HG02678 (cell line): ENCODE measurements around the gene CS.
"Not testable (repeated sequence)": the region's sequence is repeated elsewhere in the genome, so short reads cannot be mapped to it uniquely, and the experiment has no call there.

Experiments
- ATAC-seq: cut with Tn5 transposase; IDR thresholded peaks from one replicate; pipeline ENCODE4 v1.9.1; 2021; ENCODE audit warnings: mild to moderate bottlenecking, moderate library complexity; ENCODE audit not compliant: unreplicated experiment

The CS gene

GRCh38 chr12:56282579-56282978 is 17.6 kb downstream of the CS start:
- no peak for ATAC-seq

GRCh38 chr12:56282030-56282429 is 18.1 kb downstream of the CS start:
- no peak for ATAC-seq

DNA sequence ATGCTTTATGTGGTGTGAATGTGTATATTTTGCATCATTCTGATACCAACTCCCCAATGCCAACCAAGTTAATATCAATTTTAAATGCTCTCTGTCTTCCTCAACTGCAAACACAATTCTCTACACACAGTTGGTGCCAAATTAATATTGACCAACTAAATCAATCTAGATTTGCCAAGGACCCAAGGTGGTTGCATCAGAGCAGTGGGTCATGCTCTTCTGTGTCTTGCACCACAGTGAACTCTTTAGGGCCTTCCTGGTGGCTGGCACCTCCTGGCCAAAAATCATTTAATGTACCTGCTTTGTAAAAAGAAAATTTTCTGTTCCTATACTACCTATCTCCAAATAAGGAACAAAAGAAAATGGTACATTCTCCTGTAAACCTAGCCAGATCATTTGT is 19.3 kb downstream of the CS start:
- ATAC-seq = no peak

DNA sequence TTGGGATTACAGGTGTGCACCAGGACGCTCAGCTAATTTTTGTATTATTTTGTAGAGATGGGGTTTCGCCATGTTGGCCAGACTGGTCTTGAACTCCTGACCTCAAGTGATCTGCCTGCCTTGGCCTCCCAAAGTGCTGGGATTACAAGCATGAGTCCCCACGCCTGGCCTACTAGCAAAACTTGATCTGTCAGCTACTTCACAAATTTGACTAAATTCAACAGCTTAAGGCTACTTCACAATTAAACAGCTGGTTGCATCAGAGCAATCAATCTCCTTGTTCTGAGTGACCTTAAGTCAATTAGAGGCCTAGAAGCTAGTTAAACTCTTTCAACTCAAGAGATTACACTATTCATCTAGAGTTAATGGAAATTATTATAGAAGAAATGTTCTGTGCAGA is 21.2 kb downstream of the CS start:
- no peak for ATAC-seq

DNA sequence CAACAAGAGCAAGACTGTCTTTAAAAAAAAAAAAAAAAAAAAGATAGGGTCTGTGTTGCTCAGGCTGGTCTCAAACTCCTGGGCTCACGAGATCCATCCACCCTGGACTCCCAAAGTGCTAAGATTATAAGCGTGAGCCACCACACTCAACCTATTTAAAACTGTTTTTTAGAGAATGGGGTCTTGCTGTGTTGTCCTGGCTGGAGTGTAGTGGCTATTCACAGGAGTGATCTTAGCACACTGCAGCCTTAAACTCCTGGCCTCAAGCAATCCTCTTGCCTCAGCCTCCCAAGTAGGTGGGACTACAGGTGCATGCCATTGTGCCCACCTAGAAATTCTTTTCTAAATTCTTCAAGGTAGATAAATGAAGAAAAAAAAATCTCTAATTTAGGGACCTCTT is 25.8 kb downstream of the CS start:
- ATAC-seq = no peak

- not testable (repeated sequence) for ATAC-seq
These were observed 27.7 kb downstream of the CS start for GRCh38 chr12:56272468-56272867.

- ATAC-seq = no peak
These were observed 29.1 kb downstream of the CS start for GRCh38 chr12:56271031-56271430.

- ATAC-seq = peak; percentile 14
These were observed 32.6 kb downstream of the CS start for GRCh38 chr12:56267443-56268071.

GRCh38 chr12:56266693-56267442 is 33.3 kb downstream of the CS start, which contains the start of gene COQ10A:
Gene COQ10A, plus strand, starts transcription at chr12:56266942. Its CDS starts 177 bp downstream, at chr12:56267119.
- peak; percentile 95 for ATAC-seq

- not testable (repeated sequence) for ATAC-seq
These were observed 34.0 kb downstream of the CS start for GRCh38 chr12:56266068-56266692.

- ATAC-seq = not testable (repeated sequence)
These were observed 37.2 kb downstream of the CS start for GRCh38 chr12:56262955-56263354.

- no peak for ATAC-seq
These were observed 38.5 kb downstream of the CS start for GRCh38 chr12:56261503-56262232.

DNA sequence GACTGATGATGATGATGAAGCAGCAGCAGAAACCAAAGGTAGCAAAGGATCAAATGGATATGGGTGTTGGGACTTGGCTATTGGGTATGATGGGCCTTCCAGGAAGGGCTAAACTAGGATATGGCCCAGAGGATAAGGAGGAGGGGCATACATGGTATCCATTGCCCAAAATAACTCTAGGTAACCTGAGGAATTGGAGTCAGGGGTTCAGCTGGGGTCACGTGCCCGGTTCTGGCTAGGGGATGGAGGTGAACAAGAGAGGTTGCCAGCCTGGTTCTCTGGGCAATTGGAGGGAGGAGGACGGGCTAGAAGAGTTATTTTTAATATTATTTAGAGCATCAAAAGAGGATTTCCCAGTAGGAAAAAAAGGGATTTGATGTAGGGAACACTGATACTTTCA is 39.2 kb downstream of the CS start:
- ATAC-seq = no peak

GRCh38 chr12:56260380-56260779 is 39.8 kb downstream of the CS start:
- no peak for ATAC-seq

DNA sequence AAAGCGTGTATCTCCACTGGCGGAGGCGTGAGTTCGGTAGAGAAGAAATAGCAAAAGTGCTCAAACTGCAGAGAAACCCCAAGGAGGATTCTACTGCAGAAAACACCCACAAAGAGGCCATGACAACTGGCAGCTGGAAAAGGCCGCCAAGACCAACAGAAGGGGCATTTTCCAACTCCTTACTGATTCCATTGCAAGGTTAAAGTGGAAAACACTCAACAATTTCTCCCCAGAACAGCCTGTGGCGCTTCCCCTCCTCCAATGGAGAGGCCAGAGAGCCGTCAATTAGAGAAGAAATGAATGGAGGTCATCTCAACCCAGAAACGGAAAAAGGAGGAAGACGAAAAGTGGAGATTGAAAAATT is 41.3 kb downstream of the CS start:
- ATAC-seq = no peak

DNA sequence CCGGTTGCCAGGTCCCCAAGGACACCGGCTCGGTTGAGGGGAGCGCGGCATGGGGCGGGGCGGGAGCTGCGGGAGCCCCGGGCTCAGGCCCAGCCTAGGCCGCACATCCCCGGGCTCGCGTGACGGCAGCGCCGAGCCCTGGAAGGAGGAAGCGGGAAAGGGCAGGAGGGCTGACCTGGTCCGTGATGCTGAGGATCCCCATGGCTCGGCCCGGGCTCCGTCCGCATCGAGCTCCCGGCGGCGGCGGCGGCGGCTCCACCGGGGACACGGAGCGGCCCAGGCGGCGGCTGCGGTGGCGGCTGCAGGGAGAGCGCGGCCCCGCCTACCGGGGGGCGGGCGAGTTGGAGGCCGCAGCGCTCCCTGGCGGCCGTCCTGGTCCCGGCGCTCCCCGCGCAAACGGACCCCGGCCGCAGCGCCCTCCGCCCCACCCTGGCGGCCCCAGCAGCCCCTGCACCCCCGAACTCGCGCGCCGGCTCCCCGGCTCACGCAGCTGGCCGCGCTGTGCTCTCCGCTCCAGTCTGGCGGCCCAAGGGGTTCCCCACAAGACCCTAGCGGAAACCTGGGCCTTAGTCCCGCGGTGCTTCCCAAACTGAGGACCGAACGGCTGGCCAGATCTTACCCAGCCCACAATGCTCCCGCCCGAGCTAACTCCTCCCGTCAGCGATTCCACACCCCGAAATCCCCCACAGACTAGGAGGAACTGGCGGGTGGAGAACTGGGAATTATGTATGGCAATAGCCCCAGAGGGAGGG is 41.9 kb downstream of the CS start, which contains the start of gene ANKRD52:
TSS of gene ANKRD52 (minus strand) at position 317 of the 752 bp plus-strand sequence. CDS start at position 202, 115 bp downstream.
- peak; percentile 89 for ATAC-seq

DNA sequence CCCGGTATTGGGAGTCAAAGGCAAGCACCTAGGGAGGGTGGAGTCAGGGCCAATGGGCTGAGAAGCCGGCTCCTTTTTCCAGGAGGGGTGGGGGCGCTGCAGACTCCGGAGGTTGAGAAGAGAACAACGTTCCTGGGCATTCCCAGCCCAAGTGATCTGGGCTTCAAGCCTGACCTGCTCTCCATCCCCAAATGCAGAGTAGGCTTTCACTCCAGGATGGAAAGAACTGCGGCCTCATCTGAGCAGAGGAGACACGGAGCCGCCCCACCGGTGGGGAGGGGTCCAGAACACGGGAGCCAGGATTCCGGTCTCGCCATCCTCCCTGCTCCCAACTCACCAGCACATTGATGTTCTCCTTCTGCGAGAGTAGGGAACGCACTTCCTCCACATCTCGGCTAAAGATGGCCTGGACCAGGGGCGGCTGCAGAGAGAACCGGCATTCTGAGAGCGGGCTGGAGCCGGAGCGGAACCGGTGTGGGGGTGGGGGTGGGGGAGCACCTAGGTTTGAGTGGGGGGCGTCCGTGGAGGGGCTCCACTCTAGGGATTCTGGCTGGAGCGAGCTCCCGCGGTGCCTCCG is 42.6 kb downstream of the CS start:
- no peak for ATAC-seq

GRCh38 chr12:56257071-56257470 is 43.1 kb downstream of the CS start:
- no peak for ATAC-seq

DNA sequence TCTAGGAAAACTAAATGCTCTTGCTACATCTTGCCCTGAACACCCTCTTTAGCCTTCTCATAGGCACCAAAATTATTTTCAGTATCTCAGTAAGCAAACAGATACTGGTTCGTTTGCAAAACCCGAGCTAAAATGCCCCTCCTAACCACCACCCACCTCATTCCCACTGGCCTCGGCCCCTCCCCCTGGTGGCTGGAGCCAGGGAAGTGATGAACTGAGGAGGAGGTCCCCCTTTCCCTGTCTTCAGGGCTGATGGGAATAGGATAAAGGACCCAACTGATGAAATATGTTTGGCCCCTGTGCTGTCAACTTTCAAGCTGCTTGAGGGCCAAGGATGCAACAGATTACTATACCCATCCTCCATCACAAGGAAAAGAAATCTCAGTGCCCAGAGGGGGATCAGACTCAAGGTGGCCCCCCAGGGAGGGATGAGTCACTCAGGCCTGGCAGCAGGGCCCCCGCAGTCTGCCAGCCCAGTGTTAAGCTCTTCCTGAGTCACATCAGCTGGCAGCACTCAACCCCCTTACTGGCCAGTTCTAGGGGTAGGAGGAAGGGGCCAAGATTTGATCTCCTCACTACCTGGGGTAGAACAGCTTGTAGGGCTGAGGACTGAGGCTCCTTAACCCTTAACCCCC is 43.7 kb downstream of the CS start:
- no peak for ATAC-seq

GRCh38 chr12:56255671-56256070 is 44.5 kb downstream of the CS start:
- no peak for ATAC-seq
